Stomach (tissue), 9 donors: Measurements from ENCODE around the gene OOSP4A. TPM values are rescaled to one million over a fixed set of nuclear protein-coding genes. Genes with fewer than 3 reads are reported as not detected.
A peak's percentile ranks its signal among the peaks of the same experiment; 100 is the strongest.

ENCODE experiments used
- DNase-seq, 2 donors: peaks; one replicate each; pipeline versions ENCODE4 v3.0.0 to v3.0.0-alpha.2; 2013 to 2019
- H3K27ac ChIP-seq, 5 donors: fragments of 200-600 bp in 4 of 5; sonication (generic) in 4 of 5; one replicate each; pipeline ENCODE4 v1.5.1; 2013 to 2019; ENCODE audit warnings: mild to moderate bottlenecking in 1 of 5, moderate library complexity in 1 of 5
- H3K27me3 ChIP-seq, 3 donors: fragments of 200-600 bp; sonication (generic); one replicate each; pipeline ENCODE4 v1.5.1; 2017 to 2019; ENCODE audit warnings: mixed run types in 1 of 3
- H3K36me3 ChIP-seq, 4 donors: fragments of 200-600 bp; sonication (generic); 1 replicate in 3 of 4; 2 replicates in 1 of 4; pipeline ENCODE4 v1.5.1; 2016 to 2019
- H3K4me1 ChIP-seq, 4 donors: fragments of 200-600 bp; sonication (generic); one replicate each; pipeline ENCODE4 v1.5.1; 2016 to 2019
- H3K4me3 ChIP-seq, 4 donors: fragments of 200-600 bp; sonication (generic) in 3 of 4; one replicate each; pipeline ENCODE4 v1.5.1; 2016 to 2019; ENCODE audit warnings: mild to moderate bottlenecking in 1 of 4
- H3K9me3 ChIP-seq, 4 donors: fragments of 200-600 bp; sonication (generic); one replicate each; pipeline ENCODE4 v1.5.1; 2016 to 2019
- CTCF ChIP-seq, 7 experiments: fragments of 450-650 bp in 4 of 7; fragments of 200-600 bp in 3 of 7; sonication (generic) in 3 of 7; IDR thresholded peaks; one replicate each; pipeline ENCODE4 v1.5.1; 2016 to 2019; ENCODE audit warnings: antibody characterized with exemption in 7 of 7, control low read depth in 2 of 7, mild to moderate bottlenecking in 1 of 7
- EP300 ChIP-seq: sonication (generic); formaldehyde crosslinking; IDR thresholded peaks from one replicate; pipeline ENCODE4 v1.6.1; 2017; ENCODE audit warnings: antibody characterized with exemption
- POLR2A ChIP-seq, 4 donors: fragments of 450-650 bp; IDR thresholded peaks; one replicate each; pipeline ENCODE4 v1.6.1; 2016; ENCODE audit warnings: antibody characterized with exemption in 4 of 4, control low read depth in 2 of 4, mild to moderate bottlenecking in 1 of 4, moderate library complexity in 1 of 4
- POLR2AphosphoS5 ChIP-seq, 3 donors: sonication (generic); formaldehyde crosslinking; IDR thresholded peaks; one replicate each; pipeline ENCODE4 v1.6.1; 2016; ENCODE audit warnings: antibody characterized with exemption in 3 of 3
- WGBS, 5 donors: extraction: QIAGEN DNeasy Blood & Tissue Kit in 3 of 5; methylation state at CpG; one replicate each; pipeline versions ENCODE4 v1.1.5 to v1.1.7; 2013 to 2018; 5-methylcytosine and 5-hydroxymethylcytosine counted together
- intact Hi-C: fragments of 100-400 bp; cut with DNase I; formaldehyde crosslinking; loops from one replicate; pipeline ENCODE4 v1.15.1; 2023; ENCODE audit warnings: low total_unique reads
- polyA plus RNA-seq, 3 donors: library from polyadenylated mRNA; stranded (reverse); fragments of 200-250 nt; gene quantifications; one replicate each; pipeline ENCODE4 v1.2.3, GENCODE V29; 2013
- total RNA-seq, 5 donors: library from RNA; depleted of rRNA; stranded (reverse); fragments of >200 nt; gene quantifications; one replicate each; pipeline versions ENCODE4 v1.1.0 to v1.2.3, GENCODE V29; 2014 to 2016
- donor health status: healthy with polysubstance abuse.
- donor health status: Bipolar disorder and iron deficiency.
- donor health status: healthy.

OOSP4A gene
- total and polyA plus RNA-seq, 8 donors, result not detected

GRCh38 chr11:59943997-59944714 is 19.7 kb upstream of the OOSP4A start:
- H3K27me3 ChIP-seq, result no peaks in the 10 kb centered on the region
- no peak for TF ChIP-seq EP300
- TF ChIP-seq CTCF (IDR thresholded peaks at IDR 0.05), result no peak
- TF ChIP-seq POLR2AphosphoS5 (IDR thresholded peaks at IDR 0.05), result no peak
- no peak for TF ChIP-seq POLR2A (IDR thresholded peaks at IDR 0.05)
- no peaks in the 10 kb centered on the region for H3K4me1 ChIP-seq
- H3K4me3 ChIP-seq, result no peak overlapping the region
- no peak for DNase-seq
- no peaks in the 10 kb centered on the region for H3K36me3 ChIP-seq
- 87 to 95% (median 91%) methylated on average over 3 of the region's 3 CpGs for WGBS, 5 donors
- intact Hi-C loops, result no loop called here
- no peaks in the 10 kb centered on the region for H3K9me3 ChIP-seq
- no peak overlapping the region for H3K27ac ChIP-seq

- intact Hi-C loops, result no loop called here
- TF ChIP-seq POLR2A (IDR thresholded peaks at IDR 0.05) (no peak), CTCF (IDR thresholded peaks at IDR 0.05) (no peak), EP300 (no peak), POLR2AphosphoS5 (IDR thresholded peaks at IDR 0.05) (no peak)
- no peaks in the 10 kb centered on the region for H3K36me3 ChIP-seq
- H3K4me1 ChIP-seq, result no peaks in the 10 kb centered on the region
- H3K9me3 ChIP-seq, result no peaks in the 10 kb centered on the region
- DNase-seq, result no peak
- H3K27ac ChIP-seq, result no peak overlapping the region
- H3K27me3 ChIP-seq, result no peaks in the 10 kb centered on the region
- no peak overlapping the region for H3K4me3 ChIP-seq
- 53 to 60% (median 55%) methylated on average over 2 of the region's 2 CpGs for WGBS, 5 donors
Measured at GRCh38 chr11:59944720-59945119, 19.1 kb upstream of the OOSP4A start.

DNA sequence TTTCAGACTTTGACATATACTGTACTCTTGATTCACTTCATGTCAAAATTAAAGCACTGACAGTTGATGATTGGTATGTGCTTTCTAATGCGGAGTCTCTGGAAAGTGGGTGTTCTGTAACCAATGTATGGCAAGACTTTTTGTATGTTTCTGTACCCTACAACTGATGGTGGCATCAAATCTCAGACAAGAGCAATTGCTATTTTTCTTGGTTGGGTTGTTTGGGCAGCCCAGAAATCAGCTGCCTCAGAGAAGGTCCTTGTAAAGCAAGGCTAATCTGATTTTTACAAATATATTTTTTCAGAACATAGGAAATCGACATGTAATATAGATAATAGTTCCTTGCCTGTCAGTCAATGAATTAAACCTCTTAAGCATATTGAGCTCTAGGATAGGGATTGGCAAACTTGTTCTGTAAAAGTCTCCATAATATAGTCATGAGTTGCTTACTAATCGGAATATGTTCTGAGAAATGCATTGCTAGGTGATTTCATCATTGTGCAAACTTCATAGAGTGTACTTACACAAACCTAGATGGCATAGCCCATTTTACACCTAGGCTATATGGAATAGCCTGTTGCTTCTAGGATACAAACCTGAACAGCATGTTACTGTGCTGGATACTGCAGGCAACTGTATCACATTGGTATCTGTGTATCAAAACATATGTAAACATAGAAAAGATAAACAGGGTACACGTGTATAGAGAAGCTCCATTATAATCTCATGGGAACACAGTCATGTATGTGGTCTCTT is 10.2 kb upstream of the OOSP4A start:
- no peak for TF ChIP-seq EP300
- no peak overlapping the region for H3K27ac ChIP-seq
- H3K27me3 ChIP-seq, result no peaks in the 10 kb centered on the region
- 48 to 61% (median 52%) methylated on average over 4 of the region's 4 CpGs for WGBS, 5 donors
- no peaks in the 10 kb centered on the region for H3K36me3 ChIP-seq
- peak in 1 of 2 donors; percentile 37 for DNase-seq
- H3K4me3 ChIP-seq, result no peak overlapping the region
- intact Hi-C loops, result no loop called here
- no peaks in the 10 kb centered on the region for H3K9me3 ChIP-seq
- peaks cover 0 to 5% (median 0%) of the 10 kb centered on the region in 4 donors for H3K4me1 ChIP-seq

GRCh38 chr11:59954219-59954847 is 9.5 kb upstream of the OOSP4A start:
- H3K4me1 ChIP-seq, result peaks cover 0 to 5% (median 0%) of the 10 kb centered on the region in 4 donors
- H3K27ac ChIP-seq, result no peak overlapping the region
- H3K4me3 ChIP-seq, result no peak overlapping the region
- 78 to 89% (median 85%) methylated on average over 3 of the region's 3 CpGs for WGBS, 5 donors
- H3K27me3 ChIP-seq, result no peaks in the 10 kb centered on the region
- intact Hi-C loops, result no loop called here
- no peaks in the 10 kb centered on the region for H3K36me3 ChIP-seq
- TF ChIP-seq EP300, result no peak
- TF ChIP-seq CTCF (IDR thresholded peaks at IDR 0.05), result no peak
- TF ChIP-seq POLR2AphosphoS5 (IDR thresholded peaks at IDR 0.05), result no peak
- TF ChIP-seq POLR2A (IDR thresholded peaks at IDR 0.05), result no peak
- H3K9me3 ChIP-seq, result no peaks in the 10 kb centered on the region
- no peak for DNase-seq
